HL-60 (cell line): ENCODE data around the gene ZDHHC17.

ENCODE experiments used
- POLR2AphosphoS5 ChIP-seq: IDR thresholded peaks from 2 replicates; pipeline ENCODE4 v1.6.1; 2012; ENCODE audit warnings: low read depth
- TF ChIP-seq, protein P1 (sequence below): IDR thresholded peaks from one replicate; pipeline ENCODE4 v1.5.1; 2011; ENCODE audit warnings: low read length, control low read depth, inconsistent platforms; ENCODE audit not compliant: insufficient read depth

- TF ChIP-seq, protein P1, sequence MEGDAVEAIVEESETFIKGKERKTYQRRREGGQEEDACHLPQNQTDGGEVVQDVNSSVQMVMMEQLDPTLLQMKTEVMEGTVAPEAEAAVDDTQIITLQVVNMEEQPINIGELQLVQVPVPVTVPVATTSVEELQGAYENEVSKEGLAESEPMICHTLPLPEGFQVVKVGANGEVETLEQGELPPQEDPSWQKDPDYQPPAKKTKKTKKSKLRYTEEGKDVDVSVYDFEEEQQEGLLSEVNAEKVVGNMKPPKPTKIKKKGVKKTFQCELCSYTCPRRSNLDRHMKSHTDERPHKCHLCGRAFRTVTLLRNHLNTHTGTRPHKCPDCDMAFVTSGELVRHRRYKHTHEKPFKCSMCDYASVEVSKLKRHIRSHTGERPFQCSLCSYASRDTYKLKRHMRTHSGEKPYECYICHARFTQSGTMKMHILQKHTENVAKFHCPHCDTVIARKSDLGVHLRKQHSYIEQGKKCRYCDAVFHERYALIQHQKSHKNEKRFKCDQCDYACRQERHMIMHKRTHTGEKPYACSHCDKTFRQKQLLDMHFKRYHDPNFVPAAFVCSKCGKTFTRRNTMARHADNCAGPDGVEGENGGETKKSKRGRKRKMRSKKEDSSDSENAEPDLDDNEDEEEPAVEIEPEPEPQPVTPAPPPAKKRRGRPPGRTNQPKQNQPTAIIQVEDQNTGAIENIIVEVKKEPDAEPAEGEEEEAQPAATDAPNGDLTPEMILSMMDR = no peak
- TF ChIP-seq POLR2AphosphoS5 = no peak
Observed at GRCh38 chr12:76866151-76866567, 102.2 kb downstream of the ZDHHC17 start.
